HG02678 (cell line): ENCODE data around the gene PARP9.

Source experiments
- ATAC-seq: cut with Tn5 transposase; IDR thresholded peaks from one replicate; pipeline ENCODE4 v1.9.1; 2021; ENCODE audit warnings: mild to moderate bottlenecking, moderate library complexity; ENCODE audit not compliant: unreplicated experiment

The PARP9 gene

DNA sequence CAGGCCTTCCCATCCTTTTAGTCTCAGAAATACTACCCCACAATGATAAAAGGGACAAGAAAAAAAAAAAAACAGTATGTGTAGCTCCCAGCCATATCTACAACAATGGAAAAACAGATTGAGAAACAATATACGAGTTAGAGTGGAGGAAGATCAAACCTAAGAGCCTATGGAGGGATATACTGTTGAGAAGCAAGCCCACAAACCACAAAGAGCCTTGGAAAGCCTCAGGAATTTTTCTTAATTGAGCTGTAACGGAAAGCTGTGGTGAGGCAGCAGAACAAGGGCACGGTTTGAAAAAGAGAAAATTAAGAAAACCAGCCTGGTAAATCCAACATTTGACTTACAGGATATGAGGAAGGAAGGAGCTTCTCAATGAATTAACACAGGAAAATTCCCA lies 70.8 kb downstream of the PARP9 start:
- ATAC-seq: no peak

GRCh38 chr3:122488262-122488973 lies 75.7 kb downstream of the PARP9 start:
- ATAC-seq: no peak

- no peak for ATAC-seq
Measured at GRCh38 chr3:122484985-122485384, 79.1 kb downstream of the PARP9 start.

GRCh38 chr3:122481390-122481789 lies 82.7 kb downstream of the PARP9 start:
- no peak for ATAC-seq
